Mesenchymal stem cell (in vitro differentiated cells and primary cell): Measurements from ENCODE around the gene UBE2D3.

ENCODE experiments used
- DNase-seq: peaks from one replicate; pipeline ENCODE4 v3.0.0-alpha.2; 2013
- H2AFZ ChIP-seq: one replicate; pipeline ENCODE4 v1.6.1; 2013; ENCODE audit warnings: low read depth, mild to moderate bottlenecking, control low read depth, inconsistent platforms, low read length, moderate library complexity
- H2AK5ac ChIP-seq: 2 replicates; pipeline ENCODE4 v1.6.1; 2013; ENCODE audit warnings: low read length, moderate library complexity, mild to moderate bottlenecking, inconsistent platforms; ENCODE audit not compliant: severe bottlenecking
- H2BK120ac ChIP-seq: one replicate; pipeline ENCODE4 v1.6.1; 2013; ENCODE audit warnings: low read depth, mild to moderate bottlenecking, inconsistent platforms, low read length, moderate library complexity
- H2BK12ac ChIP-seq, 2 experiments: one replicate each; pipeline ENCODE4 v1.6.1; 2013; ENCODE audit warnings: inconsistent platforms in 2 of 2, low read length in 2 of 2, mild to moderate bottlenecking in 2 of 2, moderate library complexity in 2 of 2, control low read depth in 1 of 2
- H2BK15ac ChIP-seq: one replicate; pipeline ENCODE4 v1.6.1; 2013; ENCODE audit warnings: mild to moderate bottlenecking, low read depth, inconsistent platforms; ENCODE audit not compliant: poor library complexity, severe bottlenecking
- H2BK5ac ChIP-seq: 2 replicates; pipeline ENCODE4 v1.6.1; 2013; ENCODE audit warnings: low read depth, mild to moderate bottlenecking, low read length, control low read depth, inconsistent platforms; ENCODE audit not compliant: poor library complexity, severe bottlenecking
- H3K14ac ChIP-seq, 2 experiments: one replicate each; pipeline ENCODE4 v1.6.1; 2013; ENCODE audit warnings: inconsistent platforms in 2 of 2, low read length in 2 of 2, control low read depth in 1 of 2, mild to moderate bottlenecking in 1 of 2, moderate library complexity in 1 of 2
- H3K18ac ChIP-seq, 2 experiments: one replicate each; pipeline ENCODE4 v1.6.1; 2013; ENCODE audit warnings: inconsistent platforms in 2 of 2, low read length in 2 of 2, control low read depth in 1 of 2, low read depth in 1 of 2, mild to moderate bottlenecking in 1 of 2
- H3K23ac ChIP-seq, 2 experiments: one replicate each; pipeline ENCODE4 v1.6.1; 2013; ENCODE audit warnings: inconsistent platforms in 2 of 2, low read length in 2 of 2, mild to moderate bottlenecking in 2 of 2, moderate library complexity in 2 of 2, control low read depth in 1 of 2
- H3K27ac ChIP-seq: 2 replicates; pipeline ENCODE4 v1.5.1; 2013; ENCODE audit warnings: mild to moderate bottlenecking, moderate library complexity, low read length, control low read depth, inconsistent platforms; ENCODE audit not compliant: poor library complexity, severe bottlenecking
- H3K27me3 ChIP-seq, 2 experiments: 2 replicates each; pipeline versions ENCODE4 v1.6.1 to v1.7.0; 2013; ENCODE audit warnings: low read length in 2 of 2, mild to moderate bottlenecking in 2 of 2, moderate library complexity in 2 of 2, control low read depth in 1 of 2, inconsistent platforms in 1 of 2; ENCODE audit not compliant: control insufficient read depth in 1 of 2, insufficient read depth in 1 of 2
- H3K36me3 ChIP-seq, 2 experiments: 2 replicates each; pipeline versions ENCODE4 v1.6.1 to v1.7.0; 2013; ENCODE audit warnings: low read length in 2 of 2, control low read depth in 1 of 2, inconsistent platforms in 1 of 2, low read depth in 1 of 2, mild to moderate bottlenecking in 1 of 2; ENCODE audit not compliant: insufficient read depth in 2 of 2, control insufficient read depth in 1 of 2
- H3K4ac ChIP-seq, 2 experiments: one replicate each; pipeline ENCODE4 v1.6.1; 2013; ENCODE audit warnings: inconsistent platforms in 2 of 2, low read length in 2 of 2, mild to moderate bottlenecking in 2 of 2, moderate library complexity in 2 of 2, control low read depth in 1 of 2, low read depth in 1 of 2
- H3K4me1 ChIP-seq: 2 replicates; pipeline ENCODE4 v1.6.1; 2013; ENCODE audit warnings: low read depth, low read length, control low read depth; ENCODE audit not compliant: control insufficient read depth, insufficient read depth
- H3K4me2 ChIP-seq: 2 replicates; pipeline ENCODE4 v1.6.1; 2013; ENCODE audit warnings: low read length, mild to moderate bottlenecking, inconsistent platforms; ENCODE audit not compliant: poor library complexity, severe bottlenecking
- H3K4me3 ChIP-seq, 2 experiments: 2 replicates each; pipeline versions ENCODE4 v1.5.1 to v1.7.0; 2013; ENCODE audit warnings: low read length in 2 of 2, mild to moderate bottlenecking in 2 of 2, control low read depth in 1 of 2, low read depth in 1 of 2; ENCODE audit not compliant: insufficient read depth in 1 of 2
- H3K79me1 ChIP-seq: replicated peaks from 2 replicates; pipeline ENCODE4 v1.6.1; 2013; ENCODE audit warnings: mild to moderate bottlenecking, control low read depth, low read length, inconsistent platforms; ENCODE audit not compliant: poor library complexity, severe bottlenecking
- H3K9ac ChIP-seq: 2 replicates; pipeline ENCODE4 v1.7.0; 2013; ENCODE audit warnings: mild to moderate bottlenecking, low read length, moderate library complexity
- H3K9me3 ChIP-seq: 2 replicates; pipeline ENCODE4 v1.7.0; 2013; ENCODE audit warnings: mild to moderate bottlenecking, low read length; ENCODE audit not compliant: control insufficient read depth
- H4K8ac ChIP-seq: one replicate; pipeline ENCODE4 v1.6.1; 2013; ENCODE audit warnings: inconsistent platforms, mild to moderate bottlenecking, low read length, moderate library complexity
- H4K91ac ChIP-seq: one replicate; pipeline ENCODE4 v1.6.1; 2013; ENCODE audit warnings: mild to moderate bottlenecking, low read length, inconsistent platforms
- WGBS: methylation state at CpG from one replicate; pipeline ENCODE4 v1.1.7; 2013; ENCODE audit warnings: mixed read lengths; 5-methylcytosine and 5-hydroxymethylcytosine counted together

Gene UBE2D3

DNA sequence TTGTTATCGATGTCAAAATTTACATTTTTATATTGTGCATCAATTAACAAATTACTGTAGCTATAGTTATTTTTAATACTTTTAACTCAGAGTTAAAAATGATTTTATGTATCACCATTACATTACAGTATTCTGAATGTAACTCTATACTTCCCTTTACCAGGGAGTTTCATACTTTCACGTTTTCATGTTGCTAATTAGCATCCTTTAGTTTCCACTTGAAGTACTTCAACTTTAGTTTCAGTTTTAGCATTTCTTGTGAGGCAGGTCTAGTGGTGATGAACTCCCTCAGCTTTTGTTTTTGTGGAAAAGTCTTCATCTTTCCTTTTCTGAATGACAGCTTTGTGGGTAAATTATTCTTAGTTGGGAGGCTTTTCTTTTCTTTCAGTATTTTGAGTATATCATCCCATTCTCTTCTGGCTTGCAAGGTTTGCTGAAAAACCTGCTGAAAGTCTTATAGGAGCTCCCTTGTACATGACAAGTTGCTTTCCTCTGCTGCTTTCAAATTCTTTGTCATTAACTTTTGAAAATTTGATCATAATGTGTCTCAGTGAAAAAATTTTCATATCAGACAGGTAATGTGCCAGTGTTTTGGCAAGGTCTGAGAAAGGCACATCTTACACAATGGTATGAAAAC lies 31.6 kb upstream of the UBE2D3 start:
- H2BK15ac ChIP-seq, result no peak overlapping the region
- no peak overlapping the region for H3K23ac ChIP-seq
- H3K36me3 ChIP-seq, result no peaks in the 10 kb centered on the region
- peaks cover 10% of the 10 kb centered on the region for H3K79me1 ChIP-seq
- no peak overlapping the region for H3K9ac ChIP-seq
- H2AFZ ChIP-seq, result no peak overlapping the region
- H3K4me3 ChIP-seq, result no peak overlapping the region
- H2BK12ac ChIP-seq, result no peak overlapping the region
- H2BK5ac ChIP-seq, result no peak overlapping the region
- no peak overlapping the region for H3K4me2 ChIP-seq
- DNase-seq, result no peak
- H3K4ac ChIP-seq, result no peak overlapping the region
- H3K14ac ChIP-seq, result no peak overlapping the region
- no peak overlapping the region for H4K91ac ChIP-seq
- no CpG with 5 or more reads among the region's 2 CpGs for WGBS
- H3K4me1 ChIP-seq, result no peaks in the 10 kb centered on the region
- H3K27me3 ChIP-seq, result no peaks in the 10 kb centered on the region
- H2BK120ac ChIP-seq, result no peak overlapping the region
- H3K18ac ChIP-seq, result no peak overlapping the region
- no peak overlapping the region for H4K8ac ChIP-seq
- peaks cover 24% of the 10 kb centered on the region for H3K9me3 ChIP-seq
- no peak overlapping the region for H2AK5ac ChIP-seq
- H3K27ac ChIP-seq, result no peak overlapping the region

DNA sequence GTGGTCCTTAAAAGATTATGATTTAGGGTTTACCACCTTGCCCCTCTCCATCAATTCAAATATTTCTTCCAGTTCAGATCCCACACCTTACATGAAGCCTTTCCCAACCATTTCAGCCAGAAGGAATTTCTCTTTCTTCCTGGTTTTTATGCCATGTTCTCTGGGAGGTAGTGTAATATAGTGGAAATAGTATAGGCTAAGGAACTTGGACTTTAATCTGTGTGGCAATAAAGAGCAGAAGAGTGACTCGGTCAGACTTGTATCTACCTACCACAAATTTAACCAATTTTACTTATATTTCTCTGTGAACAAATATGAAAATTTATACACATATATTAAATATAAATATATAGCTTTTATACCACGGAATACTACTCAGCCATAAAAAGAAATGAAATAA lies 23.0 kb upstream of the UBE2D3 start:
- no peak overlapping the region for H2BK15ac ChIP-seq
- H3K9ac ChIP-seq, result no peak overlapping the region
- H4K8ac ChIP-seq, result no peak overlapping the region
- H3K9me3 ChIP-seq, result no peaks in the 10 kb centered on the region
- no peaks in the 10 kb centered on the region for H3K4me1 ChIP-seq
- no peak overlapping the region for H3K4ac ChIP-seq
- H3K27me3 ChIP-seq, result no peaks in the 10 kb centered on the region
- DNase-seq, result no peak
- no peak overlapping the region for H3K14ac ChIP-seq
- no peak overlapping the region for H3K27ac ChIP-seq
- no peak overlapping the region for H2BK12ac ChIP-seq
- no peak overlapping the region for H3K4me2 ChIP-seq
- H3K4me3 ChIP-seq, result no peak overlapping the region
- 100% methylated on average over 1 of the region's 2 CpGs for WGBS
- H2BK5ac ChIP-seq, result no peak overlapping the region
- no peak overlapping the region for H4K91ac ChIP-seq
- H2AFZ ChIP-seq, result no peak overlapping the region
- H3K23ac ChIP-seq, result no peak overlapping the region
- H2AK5ac ChIP-seq, result no peak overlapping the region
- H2BK120ac ChIP-seq, result no peak overlapping the region
- no peaks in the 10 kb centered on the region for H3K36me3 ChIP-seq
- no peaks in the 10 kb centered on the region for H3K79me1 ChIP-seq
- no peak overlapping the region for H3K18ac ChIP-seq

DNA sequence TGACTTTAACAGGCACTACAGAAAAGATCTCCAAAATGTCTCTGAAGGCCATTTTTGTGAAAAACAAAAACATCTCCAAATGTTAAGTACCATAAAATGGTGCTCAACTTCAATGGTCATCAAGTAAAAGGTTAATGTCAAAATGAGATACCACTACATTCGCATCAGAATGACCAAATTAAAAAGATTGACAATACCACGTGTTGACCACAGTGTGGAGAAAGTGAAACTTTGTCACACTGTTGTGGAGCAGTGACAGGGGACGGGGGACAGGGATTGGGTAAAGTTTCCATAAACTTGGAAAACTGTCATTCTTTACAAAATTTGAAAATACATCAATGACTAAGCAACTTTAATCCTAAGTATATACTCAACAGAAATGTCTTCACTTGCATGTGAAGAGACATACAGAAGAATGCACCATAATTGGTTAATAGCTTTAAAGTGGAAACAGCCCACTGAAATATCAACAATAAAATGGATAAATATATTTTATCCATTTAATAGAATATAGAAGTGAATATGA lies 22.3 kb upstream of the UBE2D3 start:
- Histone ChIP-seq H3K9ac (no peak overlapping the region), H3K18ac (no peak overlapping the region), H3K14ac (no peak overlapping the region), H2BK15ac (no peak overlapping the region), H4K8ac (no peak overlapping the region), H3K36me3 (no peaks in the 10 kb centered on the region), H3K4me1 (no peaks in the 10 kb centered on the region), H3K4ac (no peak overlapping the region), H2BK5ac (no peak overlapping the region), H3K27me3 (no peaks in the 10 kb centered on the region), H4K91ac (no peak overlapping the region), H3K23ac (no peak overlapping the region), H3K4me3 (no peak overlapping the region), H2BK120ac (no peak overlapping the region), H2AK5ac (no peak overlapping the region), H3K9me3 (no peaks in the 10 kb centered on the region), H3K27ac (no peak overlapping the region), H2AFZ (no peak overlapping the region), H2BK12ac (no peak overlapping the region), H3K79me1 (no peaks in the 10 kb centered on the region), H3K4me2 (no peak overlapping the region)
- no peak for DNase-seq
- 100% methylated on average over 1 of the region's 3 CpGs for WGBS

DNA sequence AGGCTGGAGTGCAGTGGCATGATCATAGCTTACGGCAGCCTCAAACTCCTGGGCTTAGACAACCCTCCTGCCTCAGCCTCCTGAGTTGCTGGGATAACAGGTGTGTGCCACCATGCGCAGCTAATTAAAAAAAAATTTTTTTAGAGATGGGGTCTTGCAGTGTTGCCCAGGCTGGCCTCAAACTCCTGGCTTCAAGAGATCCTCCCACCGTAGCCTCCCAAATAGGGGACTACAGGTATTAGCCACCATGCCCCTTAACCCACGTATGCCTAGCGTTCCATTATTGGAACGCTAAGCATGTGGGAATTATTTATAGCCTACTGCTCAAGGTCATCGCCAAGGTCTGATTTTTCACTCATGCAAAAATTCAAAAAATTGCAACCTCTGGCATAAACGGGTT lies 20.3 kb upstream of the UBE2D3 start:
- Histone ChIP-seq H3K4me3 (no peak overlapping the region), H2BK120ac (no peak overlapping the region), H3K27ac (no peak overlapping the region), H3K4me1 (no peaks in the 10 kb centered on the region), H4K8ac (no peak overlapping the region), H3K36me3 (peaks cover 0 to 6% of the 10 kb centered on the region in 2 experiments), H2BK12ac (no peak overlapping the region), H3K27me3 (no peaks in the 10 kb centered on the region), H2AFZ (no peak overlapping the region), H3K23ac (no peak overlapping the region), H2BK5ac (no peak overlapping the region), H3K79me1 (no peaks in the 10 kb centered on the region), H4K91ac (no peak overlapping the region), H3K9me3 (no peaks in the 10 kb centered on the region), H2BK15ac (no peak overlapping the region), H2AK5ac (no peak overlapping the region), H3K14ac (no peak overlapping the region), H3K4ac (no peak overlapping the region), H3K4me2 (no peak overlapping the region), H3K18ac (no peak overlapping the region), H3K9ac (no peak overlapping the region)
- 99% methylated on average over 8 of the region's 8 CpGs for WGBS
- no peak for DNase-seq
